PC-3 (cell line): ENCODE results near the gene FARP1.

Experiments
- EZH2phosphoT487 ChIP-seq: fragments of 300-600 bp; sonication (generic); IDR thresholded peaks from 2 replicates; pipeline ENCODE4 v1.6.1; 2018; ENCODE audit warnings: mild to moderate bottlenecking, antibody characterized with exemption, low read length, borderline replicate concordance
- TF ChIP-seq, protein P1 (sequence below): fragments of 300-600 bp; sonication (generic); conservative IDR thresholded peaks from 2 replicates; pipeline ENCODE4 v1.5.1; 2017; ENCODE audit warnings: antibody characterized with exemption, low read depth, mild to moderate bottlenecking, low read length

DNA sequence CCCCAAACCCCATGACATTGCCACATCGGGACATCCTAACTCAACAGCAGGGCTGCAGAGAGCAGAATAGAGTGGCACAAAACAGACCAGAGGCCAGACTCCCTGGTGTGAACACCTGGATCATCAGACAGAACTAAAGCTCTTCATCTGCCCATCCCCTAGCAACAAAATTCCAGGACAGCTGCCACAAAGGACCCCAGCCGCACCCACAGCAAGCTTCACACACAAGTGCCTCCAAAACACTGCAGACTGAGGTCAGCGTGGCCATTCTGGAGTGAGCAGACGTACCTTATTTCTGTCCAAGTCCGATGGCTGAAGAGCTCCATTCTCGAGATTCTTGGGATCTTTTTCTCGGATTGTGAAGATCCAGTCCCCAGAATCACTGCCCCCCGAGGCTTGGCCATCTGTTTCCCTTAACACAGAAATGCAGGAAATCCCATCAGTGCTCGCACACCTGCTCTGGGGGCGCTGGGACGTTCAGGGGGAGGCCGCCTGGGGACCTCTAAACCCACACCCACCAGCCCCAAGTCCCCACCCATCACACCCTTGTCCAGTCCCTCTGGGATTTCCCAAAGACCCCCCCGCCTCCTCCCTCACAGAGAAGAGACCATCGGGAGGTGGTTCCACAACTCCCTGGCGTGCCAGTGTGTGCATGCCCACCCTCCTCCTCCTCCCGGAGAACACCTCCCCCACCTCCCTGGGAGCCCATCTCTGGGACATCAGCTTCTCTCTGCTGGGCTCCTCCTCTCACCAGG lies 318.8 kb downstream of the FARP1 start:
- TF ChIP-seq EZH2phosphoT487, result no peak
- TF ChIP-seq, protein P1, sequence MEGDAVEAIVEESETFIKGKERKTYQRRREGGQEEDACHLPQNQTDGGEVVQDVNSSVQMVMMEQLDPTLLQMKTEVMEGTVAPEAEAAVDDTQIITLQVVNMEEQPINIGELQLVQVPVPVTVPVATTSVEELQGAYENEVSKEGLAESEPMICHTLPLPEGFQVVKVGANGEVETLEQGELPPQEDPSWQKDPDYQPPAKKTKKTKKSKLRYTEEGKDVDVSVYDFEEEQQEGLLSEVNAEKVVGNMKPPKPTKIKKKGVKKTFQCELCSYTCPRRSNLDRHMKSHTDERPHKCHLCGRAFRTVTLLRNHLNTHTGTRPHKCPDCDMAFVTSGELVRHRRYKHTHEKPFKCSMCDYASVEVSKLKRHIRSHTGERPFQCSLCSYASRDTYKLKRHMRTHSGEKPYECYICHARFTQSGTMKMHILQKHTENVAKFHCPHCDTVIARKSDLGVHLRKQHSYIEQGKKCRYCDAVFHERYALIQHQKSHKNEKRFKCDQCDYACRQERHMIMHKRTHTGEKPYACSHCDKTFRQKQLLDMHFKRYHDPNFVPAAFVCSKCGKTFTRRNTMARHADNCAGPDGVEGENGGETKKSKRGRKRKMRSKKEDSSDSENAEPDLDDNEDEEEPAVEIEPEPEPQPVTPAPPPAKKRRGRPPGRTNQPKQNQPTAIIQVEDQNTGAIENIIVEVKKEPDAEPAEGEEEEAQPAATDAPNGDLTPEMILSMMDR, result no peak
